GM23248 (cell line): ENCODE data around the gene THBS1.

Source experiments
- EZH2 ChIP-seq: fragments of 200-600 bp; sonication (generic); IDR thresholded peaks from 2 replicates; pipeline ENCODE4 v1.6.1; 2018; ENCODE audit warnings: antibody characterized with exemption, mild to moderate bottlenecking; ENCODE audit not compliant: insufficient read depth, poor library complexity, severe bottlenecking
- EZH2phosphoT487 ChIP-seq: fragments of 200-600 bp; sonication (generic); IDR thresholded peaks from 2 replicates; pipeline ENCODE4 v1.6.1; 2018; ENCODE audit warnings: antibody characterized with exemption, moderate library complexity, mild to moderate bottlenecking, low read depth; ENCODE audit not compliant: insufficient read depth

GRCh38 chr15:39574427-39574826, 6.5 kb upstream of the THBS1 start:
- TF ChIP-seq EZH2 (no peak), EZH2phosphoT487 (no peak)
